ENCODE results near the gene DIP2A.

DNA sequence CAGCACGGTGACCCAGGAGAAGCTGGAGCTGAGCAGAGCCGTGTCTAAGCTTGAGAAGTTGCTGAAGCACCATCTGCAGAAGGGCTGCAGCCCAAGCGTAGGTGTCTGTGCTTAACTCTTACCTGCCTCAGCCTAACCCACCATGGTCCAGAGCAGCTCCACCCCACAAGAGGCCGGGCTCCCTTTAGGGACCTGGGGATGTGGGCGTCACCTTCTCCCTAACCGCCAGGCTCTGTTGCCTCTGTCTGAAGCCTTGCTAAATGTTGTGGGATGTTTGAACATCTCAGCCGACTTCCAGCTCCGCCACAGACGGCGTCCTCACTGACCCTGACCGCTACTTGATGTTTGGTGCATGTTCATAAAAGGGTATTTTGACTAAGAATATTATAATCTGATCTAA lies 20.4 kb upstream of the DIP2A start:
- TF ChIP-seq, protein P1, sequence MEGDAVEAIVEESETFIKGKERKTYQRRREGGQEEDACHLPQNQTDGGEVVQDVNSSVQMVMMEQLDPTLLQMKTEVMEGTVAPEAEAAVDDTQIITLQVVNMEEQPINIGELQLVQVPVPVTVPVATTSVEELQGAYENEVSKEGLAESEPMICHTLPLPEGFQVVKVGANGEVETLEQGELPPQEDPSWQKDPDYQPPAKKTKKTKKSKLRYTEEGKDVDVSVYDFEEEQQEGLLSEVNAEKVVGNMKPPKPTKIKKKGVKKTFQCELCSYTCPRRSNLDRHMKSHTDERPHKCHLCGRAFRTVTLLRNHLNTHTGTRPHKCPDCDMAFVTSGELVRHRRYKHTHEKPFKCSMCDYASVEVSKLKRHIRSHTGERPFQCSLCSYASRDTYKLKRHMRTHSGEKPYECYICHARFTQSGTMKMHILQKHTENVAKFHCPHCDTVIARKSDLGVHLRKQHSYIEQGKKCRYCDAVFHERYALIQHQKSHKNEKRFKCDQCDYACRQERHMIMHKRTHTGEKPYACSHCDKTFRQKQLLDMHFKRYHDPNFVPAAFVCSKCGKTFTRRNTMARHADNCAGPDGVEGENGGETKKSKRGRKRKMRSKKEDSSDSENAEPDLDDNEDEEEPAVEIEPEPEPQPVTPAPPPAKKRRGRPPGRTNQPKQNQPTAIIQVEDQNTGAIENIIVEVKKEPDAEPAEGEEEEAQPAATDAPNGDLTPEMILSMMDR (conservative IDR thresholded peaks at IDR 0.05) = no peak
- TF ChIP-seq EZH2 (IDR thresholded peaks at IDR 0.05; ENCODE audit: low read depth) = no peak
